ENCODE results near the gene ZNF554. TPM values are rescaled to one million over a fixed set of nuclear protein-coding genes. Genes with fewer than 3 reads are reported as not detected.
"Not testable (repeated sequence)": the region's sequence is repeated elsewhere in the genome, so short reads cannot be mapped to it uniquely, and the experiment has no call there.

The ZNF554 gene
- total RNA-seq, 4 donors from 2014 or later: 6.2 to 8.6 (median 7.3) TPM

DNA sequence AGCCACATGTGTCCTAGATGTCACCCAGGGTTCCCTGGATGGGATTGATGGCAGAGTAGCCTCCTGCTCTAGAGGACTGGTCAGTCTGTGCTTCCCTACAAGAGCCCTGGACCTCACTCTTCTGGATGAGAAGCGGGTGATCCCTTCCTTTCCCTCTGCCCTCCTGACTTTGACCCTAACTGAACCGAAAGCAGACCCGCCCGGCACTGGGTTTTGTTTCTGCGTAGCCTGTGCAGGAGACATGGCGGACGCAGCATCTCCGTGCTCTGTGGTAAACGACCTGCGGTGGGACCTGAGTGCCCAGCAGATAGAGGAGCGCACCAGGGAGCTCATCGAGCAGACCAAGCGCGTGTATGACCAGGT is 29.5 kb upstream of the ZNF554 start:
- intact Hi-C loops (cut with DNase I; ENCODE audit: low total_unique reads): no loop called here
- H3K4me3 ChIP-seq (ENCODE audit: low read depth, poor library complexity, severe bottlenecking): no peak overlapping the region
- 92 to 94% methylated on average over 9 to 14 of the region's 14 CpGs for WGBS, 2 donors
- DNase-seq (ENCODE audit: low spot score in 2 of 2): no peak
- TF ChIP-seq POLR2A (IDR thresholded peaks at IDR 0.05): no peak

DNA sequence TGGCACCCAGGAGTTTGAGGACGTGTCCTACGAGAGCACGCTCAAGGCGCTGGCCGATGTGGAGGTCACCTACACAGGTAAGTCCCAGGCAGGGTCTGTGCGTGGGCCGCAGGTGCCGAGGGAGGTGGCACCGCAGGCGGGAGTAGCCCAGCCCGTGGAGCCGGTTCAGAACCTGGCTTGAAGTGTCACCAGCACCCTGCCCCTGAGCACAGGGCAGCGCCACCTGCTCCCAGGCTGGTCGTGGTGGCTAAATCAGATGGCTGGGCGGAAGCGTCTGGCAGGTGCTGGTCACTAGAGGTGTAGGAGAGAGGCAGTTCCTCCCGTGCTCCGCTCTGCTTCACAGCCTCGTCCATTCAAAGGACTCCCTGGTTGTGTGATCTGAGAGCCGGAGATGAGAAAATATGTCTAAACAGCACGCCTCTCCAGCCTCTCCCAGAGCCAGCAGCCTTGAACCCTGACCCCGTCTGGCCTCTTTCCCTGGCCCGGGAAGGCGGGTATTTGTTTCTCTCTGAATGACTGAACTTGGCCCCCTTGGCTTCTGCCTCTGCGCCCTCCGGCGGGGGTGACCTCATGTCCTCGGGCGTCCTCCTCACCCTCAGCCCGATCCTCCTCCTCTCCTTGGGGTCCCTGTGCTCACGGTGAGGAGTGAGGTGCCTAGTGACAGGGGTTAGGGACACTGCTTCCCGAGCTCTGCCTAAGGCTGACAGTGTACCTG is 29.0 kb upstream of the ZNF554 start:
- 92 to 95% methylated on average over 28 to 32 of the region's 32 CpGs for WGBS, 2 donors
- TF ChIP-seq, protein P1, sequence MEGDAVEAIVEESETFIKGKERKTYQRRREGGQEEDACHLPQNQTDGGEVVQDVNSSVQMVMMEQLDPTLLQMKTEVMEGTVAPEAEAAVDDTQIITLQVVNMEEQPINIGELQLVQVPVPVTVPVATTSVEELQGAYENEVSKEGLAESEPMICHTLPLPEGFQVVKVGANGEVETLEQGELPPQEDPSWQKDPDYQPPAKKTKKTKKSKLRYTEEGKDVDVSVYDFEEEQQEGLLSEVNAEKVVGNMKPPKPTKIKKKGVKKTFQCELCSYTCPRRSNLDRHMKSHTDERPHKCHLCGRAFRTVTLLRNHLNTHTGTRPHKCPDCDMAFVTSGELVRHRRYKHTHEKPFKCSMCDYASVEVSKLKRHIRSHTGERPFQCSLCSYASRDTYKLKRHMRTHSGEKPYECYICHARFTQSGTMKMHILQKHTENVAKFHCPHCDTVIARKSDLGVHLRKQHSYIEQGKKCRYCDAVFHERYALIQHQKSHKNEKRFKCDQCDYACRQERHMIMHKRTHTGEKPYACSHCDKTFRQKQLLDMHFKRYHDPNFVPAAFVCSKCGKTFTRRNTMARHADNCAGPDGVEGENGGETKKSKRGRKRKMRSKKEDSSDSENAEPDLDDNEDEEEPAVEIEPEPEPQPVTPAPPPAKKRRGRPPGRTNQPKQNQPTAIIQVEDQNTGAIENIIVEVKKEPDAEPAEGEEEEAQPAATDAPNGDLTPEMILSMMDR (IDR thresholded peaks at IDR 0.05): peak in 1 of 3 donors; percentile 88
- no peak for TF ChIP-seq POLR2A (IDR thresholded peaks at IDR 0.05)
- no peak for DNase-seq (ENCODE audit: low spot score in 2 of 2)
- intact Hi-C loops (cut with DNase I; ENCODE audit: low total_unique reads): no loop called here
- no peak overlapping the region for H3K4me3 ChIP-seq (ENCODE audit: low read depth, poor library complexity, severe bottlenecking)

DNA sequence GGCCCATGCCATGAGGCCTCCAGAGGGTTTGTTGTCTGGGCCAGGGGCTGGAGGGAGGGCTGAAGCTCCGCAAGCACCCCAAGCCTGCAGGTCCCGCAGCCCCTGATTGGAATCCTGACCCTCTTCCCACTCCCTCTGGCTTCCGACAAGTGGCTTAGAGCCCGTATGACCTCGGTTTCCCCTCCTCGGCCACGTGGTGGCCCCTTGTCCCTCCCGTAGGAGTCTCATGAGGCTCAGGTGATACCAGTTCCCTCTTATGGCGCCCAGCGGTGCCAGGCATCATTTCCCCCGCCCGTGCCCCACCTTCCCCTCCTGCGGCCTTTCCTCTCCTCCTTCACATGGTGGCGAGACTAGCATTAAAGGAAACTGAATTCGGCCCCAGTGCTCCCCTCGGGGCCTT is 28.2 kb upstream of the ZNF554 start:
- DNase-seq (ENCODE audit: low spot score in 2 of 2): no peak
- no peak for TF ChIP-seq POLR2A (IDR thresholded peaks at IDR 0.05)
- TF ChIP-seq, protein P1 (IDR thresholded peaks at IDR 0.05): no peak
- intact Hi-C loops (cut with DNase I; ENCODE audit: low total_unique reads): no loop called here
- 93 to 94% methylated on average over 16 of the region's 16 CpGs for WGBS, 2 donors
- H3K4me3 ChIP-seq (ENCODE audit: low read depth, poor library complexity, severe bottlenecking): no peak overlapping the region

DNA sequence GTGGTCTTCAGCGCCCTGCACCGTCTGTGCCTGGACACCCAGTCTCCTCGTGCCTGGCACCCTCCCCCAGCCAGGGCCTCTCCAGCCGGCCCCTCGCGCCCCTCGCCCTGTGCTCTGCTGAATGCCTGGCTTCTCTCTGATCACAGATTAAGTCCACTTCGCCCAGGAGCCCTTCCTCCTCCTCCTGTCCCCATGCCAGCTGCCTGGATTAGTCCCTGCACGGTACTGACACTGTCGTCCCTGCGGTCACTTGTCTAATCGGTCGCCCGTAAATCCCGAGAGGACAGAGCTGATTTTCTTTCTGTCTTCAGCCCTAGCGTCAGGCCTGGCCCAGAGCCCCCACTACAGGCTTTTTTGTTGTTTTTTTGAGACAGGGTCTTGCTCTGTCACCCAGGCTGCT is 27.8 kb upstream of the ZNF554 start:
- no peak for DNase-seq (ENCODE audit: low spot score in 2 of 2)
- H3K4me3 ChIP-seq (ENCODE audit: low read depth, poor library complexity, severe bottlenecking): no peak overlapping the region
- TF ChIP-seq, protein P1 (IDR thresholded peaks at IDR 0.05): no peak
- no peak for TF ChIP-seq POLR2A (IDR thresholded peaks at IDR 0.05)
- intact Hi-C loops (cut with DNase I; ENCODE audit: low total_unique reads): no loop called here
- 87% methylated on average over 16 of the region's 16 CpGs for WGBS, 2 donors

DNA sequence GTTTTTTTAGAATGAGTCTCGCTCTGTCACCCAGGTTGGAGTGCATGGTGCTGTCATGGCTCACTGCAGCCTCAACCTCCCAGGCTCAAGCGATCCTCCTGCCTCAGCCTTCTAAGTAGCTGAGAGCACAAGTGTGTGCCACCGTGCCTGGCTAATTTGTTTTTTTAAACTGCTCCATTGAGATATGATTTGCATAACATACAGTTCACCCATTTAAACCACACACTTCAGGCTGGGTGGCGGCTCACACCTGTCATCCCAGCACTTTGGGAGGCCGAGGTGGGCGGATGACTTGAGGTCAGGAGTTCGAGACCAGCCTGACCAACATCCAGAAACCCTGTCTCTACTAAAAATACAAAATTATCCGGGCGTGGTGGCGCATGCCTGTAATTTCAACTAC is 27.0 kb upstream of the ZNF554 start:
- intact Hi-C loops (cut with DNase I; ENCODE audit: low total_unique reads); DNase-seq (ENCODE audit: low spot score in 2 of 2); H3K4me3 ChIP-seq (ENCODE audit: low read depth, poor library complexity, severe bottlenecking): not testable (repeated sequence)
- 96 to 98% methylated on average over 10 of the region's 10 CpGs for WGBS, 2 donors

DNA sequence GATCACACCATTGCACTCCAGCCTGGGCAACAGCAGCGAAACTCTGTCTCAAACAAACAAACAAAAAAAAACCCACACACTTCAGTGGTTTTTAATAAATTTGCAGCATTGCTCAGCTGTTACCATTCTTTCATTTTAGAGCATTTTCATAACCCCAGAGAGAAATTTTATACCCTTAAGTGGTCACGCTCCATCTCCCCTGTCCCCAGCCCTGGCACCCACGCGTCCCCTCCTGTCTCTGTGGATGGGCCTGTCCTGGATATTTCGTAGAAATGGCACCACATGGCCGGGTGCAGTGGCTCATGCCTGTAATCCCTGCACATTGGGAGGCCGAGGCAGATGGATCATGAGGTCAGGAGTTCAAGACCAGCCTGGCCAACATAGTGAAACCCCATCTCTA is 26.5 kb upstream of the ZNF554 start:
- 94 to 96% methylated on average over 7 of the region's 7 CpGs for WGBS, 2 donors
- TF ChIP-seq, protein P1 (IDR thresholded peaks at IDR 0.05): no peak
- TF ChIP-seq POLR2A (IDR thresholded peaks at IDR 0.05): no peak
- intact Hi-C loops (cut with DNase I; ENCODE audit: low total_unique reads): no loop called here
- no peak overlapping the region for H3K4me3 ChIP-seq (ENCODE audit: low read depth, poor library complexity, severe bottlenecking)
- DNase-seq (ENCODE audit: low spot score in 2 of 2): no peak

DNA sequence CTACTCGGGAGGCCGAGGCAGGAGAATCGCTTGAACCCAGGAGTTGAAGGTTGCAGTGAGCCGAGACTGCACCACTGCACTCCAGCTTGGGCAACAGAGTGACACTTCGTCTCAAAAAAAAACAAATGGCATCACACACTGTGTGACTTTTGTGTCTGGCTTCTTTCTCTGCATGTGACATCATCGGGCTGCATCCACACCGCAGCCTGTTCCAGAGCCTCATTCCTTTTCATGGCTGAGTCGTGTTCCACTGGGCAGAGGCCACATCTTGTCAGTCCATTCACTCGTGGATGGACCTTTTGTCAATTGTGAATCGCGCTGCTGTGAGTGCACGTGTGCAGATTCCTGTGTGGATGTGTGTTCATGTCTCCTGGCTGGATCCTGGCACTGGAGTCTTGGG is 26.1 kb upstream of the ZNF554 start:
- intact Hi-C loops (cut with DNase I; ENCODE audit: low total_unique reads): no loop called here
- WGBS, 2 donors: 93 to 96% methylated on average over 12 of the region's 12 CpGs
- TF ChIP-seq POLR2A (IDR thresholded peaks at IDR 0.05): no peak
- TF ChIP-seq, protein P1 (IDR thresholded peaks at IDR 0.05): no peak

More for the DNA sequence above, 26.1 kb upstream of the ZNF554 start:
- no peak for DNase-seq (ENCODE audit: low spot score in 2 of 2)
- no peak overlapping the region for H3K4me3 ChIP-seq (ENCODE audit: low read depth, poor library complexity, severe bottlenecking)

All from lower leg skin (tissue), 4 donors.